Retinal pigment epithelial cell (primary cell): ENCODE results near the gene DMAC1.

ENCODE experiments used
- DNase-seq: peaks from one replicate; pipeline ENCODE4 v3.0.0-alpha.2; 2010; ENCODE audit warnings: low read depth
- H3K4me3 ChIP-seq: 2 replicates; pipeline ENCODE4 v1.5.1; 2011; ENCODE audit warnings: mild to moderate bottlenecking, low read length, control low read depth, moderate library complexity
- CTCF ChIP-seq: conservative IDR thresholded peaks from 2 replicates; pipeline ENCODE4 v1.5.1; 2011; ENCODE audit warnings: low read depth, low read length, control low read depth, inconsistent platforms

The DMAC1 gene

GRCh38 chr9:7785813-7786212 lies 13.8 kb downstream of the DMAC1 start:
- TF ChIP-seq CTCF: no peak
- no peak overlapping the region for H3K4me3 ChIP-seq
- no peak for DNase-seq

DNA sequence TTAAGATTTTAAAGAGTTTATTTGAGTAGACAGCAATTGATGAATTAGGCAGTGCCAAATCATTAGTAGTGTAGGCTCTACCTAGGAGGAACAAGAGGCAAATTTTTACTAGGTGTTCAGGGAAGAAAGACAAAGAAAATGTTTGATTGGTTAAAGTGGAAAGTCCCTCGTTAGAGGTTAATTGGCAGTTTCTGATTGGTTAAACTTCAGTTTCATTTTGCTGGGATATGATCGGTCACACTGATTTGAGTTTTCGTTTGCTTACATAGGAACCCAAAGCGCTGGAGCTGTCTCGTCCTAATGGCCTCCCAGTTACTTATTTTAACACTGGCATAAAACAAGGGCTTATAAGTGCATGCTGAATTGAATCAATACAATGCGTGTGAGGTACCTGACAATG lies 15.1 kb downstream of the DMAC1 start:
- TF ChIP-seq CTCF: no peak
- no peak overlapping the region for H3K4me3 ChIP-seq
- no peak for DNase-seq

GRCh38 chr9:7783635-7784063 lies 15.9 kb downstream of the DMAC1 start:
- no peak for DNase-seq
- no peak overlapping the region for H3K4me3 ChIP-seq
- TF ChIP-seq CTCF: no peak

DNA sequence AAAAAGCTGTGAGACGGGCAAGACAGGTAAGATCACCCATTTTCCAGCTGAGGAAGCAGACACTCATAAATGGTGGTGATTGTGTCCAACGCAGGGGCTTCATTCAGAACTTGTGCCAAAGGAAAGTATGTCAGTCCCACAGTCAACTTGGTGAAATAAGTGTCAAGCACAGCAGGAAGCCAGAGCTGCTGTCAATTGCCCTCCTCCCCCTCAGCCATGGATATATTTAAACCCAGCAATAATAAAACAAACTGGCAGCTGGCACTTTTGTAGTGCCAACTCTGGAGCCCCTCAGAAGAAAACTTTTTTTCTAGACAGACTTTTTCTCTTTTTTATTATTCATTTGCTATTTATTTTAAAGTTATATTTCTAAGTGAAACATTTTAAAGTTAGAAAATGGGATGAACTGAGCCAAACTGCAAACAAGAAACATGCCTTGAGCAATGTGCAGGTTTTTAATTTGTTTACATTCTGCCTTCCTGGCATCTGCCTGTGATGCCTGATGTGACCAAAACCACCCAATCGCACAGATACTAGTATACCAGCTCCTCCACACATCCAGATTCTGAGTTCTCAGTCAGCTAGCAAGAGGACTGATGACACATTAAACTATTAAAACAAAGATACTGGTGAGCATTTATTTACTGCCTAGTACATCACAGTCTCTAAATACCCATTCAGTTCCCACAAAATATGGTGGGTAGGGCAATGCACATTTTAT lies 17.0 kb downstream of the DMAC1 start:
- TF ChIP-seq CTCF: no peak
- no peak overlapping the region for H3K4me3 ChIP-seq
- DNase-seq: no peak

DNA sequence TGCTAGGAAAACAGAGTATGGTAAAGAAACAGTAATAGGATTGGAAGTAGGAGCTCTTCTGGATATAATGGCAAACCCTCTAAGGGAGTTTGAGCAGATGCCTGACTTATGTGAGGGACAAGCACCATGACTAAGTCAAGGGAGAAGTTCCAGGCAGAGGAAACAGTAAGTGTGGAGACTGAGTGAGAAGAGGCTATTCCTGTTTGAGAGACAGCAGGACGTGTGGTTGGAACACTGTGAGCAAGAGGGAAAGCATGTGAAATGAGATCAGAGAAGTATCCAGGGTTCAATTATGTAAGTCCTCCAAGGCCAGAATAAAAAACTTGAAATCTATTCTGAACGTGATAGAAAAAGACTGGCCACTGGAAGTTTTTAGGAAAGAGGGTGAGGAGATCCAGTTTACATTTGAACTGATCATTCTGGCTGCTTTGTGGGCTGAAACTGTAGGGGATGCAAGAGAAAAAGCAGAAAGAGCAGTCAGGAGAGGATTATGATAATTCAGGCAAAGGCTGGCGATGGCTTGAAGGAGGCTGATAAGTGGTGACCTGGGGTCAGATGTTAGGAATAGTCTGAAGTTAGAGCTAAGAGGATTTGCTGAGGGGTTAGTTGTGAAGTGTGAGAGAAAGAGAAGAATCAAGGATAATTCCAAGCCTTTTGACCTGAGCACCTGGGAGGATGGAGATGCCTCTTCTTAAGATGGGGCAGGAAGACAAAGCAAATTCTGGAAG lies 19.2 kb downstream of the DMAC1 start:
- no peak for TF ChIP-seq CTCF
- no peak overlapping the region for H3K4me3 ChIP-seq
- DNase-seq: no peak

GRCh38 chr9:7778851-7779600 lies 20.6 kb downstream of the DMAC1 start:
- no peak for TF ChIP-seq CTCF
- no peak for DNase-seq
- H3K4me3 ChIP-seq: no peak overlapping the region
